ENCODE results near the gene ZNF343. TPM values are rescaled to one million over a fixed set of nuclear protein-coding genes. Genes with fewer than 3 reads are reported as not detected.
"Not testable (repeated sequence)": the region's sequence is repeated elsewhere in the genome, so short reads cannot be mapped to it uniquely, and the experiment has no call there.

ZNF343 gene
- total RNA-seq, 2 donors from 2014 or later = 4.9 to 6.1 TPM

DNA sequence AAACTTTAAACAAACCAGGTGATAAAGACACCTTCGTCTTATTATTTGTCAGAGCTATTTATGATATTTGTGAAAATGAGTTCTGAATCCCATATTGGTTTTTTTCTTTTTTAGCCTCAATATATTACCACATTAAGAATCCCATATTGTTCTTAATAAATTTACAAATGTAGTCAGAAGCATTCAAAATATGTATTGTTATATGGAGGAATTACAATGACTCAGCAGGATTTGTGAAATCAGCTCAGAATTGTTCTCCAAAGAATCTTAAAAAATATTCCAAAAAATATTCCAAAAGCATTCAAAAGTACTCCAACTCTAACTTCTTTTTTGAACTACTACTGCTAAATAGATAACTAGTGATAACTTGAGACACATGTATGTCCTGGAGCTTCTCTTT lies 6.5 kb upstream of the ZNF343 start:
- no peak for ATAC-seq
- H3K27ac Mint-ChIP-seq = no peak overlapping the region
- no peaks in the 10 kb centered on the region for H3K9me3 ChIP-seq (ENCODE audit: control insufficient read depth, low read length, poor library complexity, severe bottlenecking)
- DNase-seq = no peak
- H3K4me1 Mint-ChIP-seq = no peaks in the 10 kb centered on the region
- peaks cover 31% of the 10 kb centered on the region for H3K27me3 Mint-ChIP-seq
- H3K36me3 Mint-ChIP-seq (ENCODE audit: low read depth) = no peaks in the 10 kb centered on the region
- H3K4me3 Mint-ChIP-seq = no peak overlapping the region

GRCh38 chr20:2509794-2510193 lies 1.1 kb upstream of the ZNF343 start:
- Mint-ChIP-seq H3K4me3 (no peak overlapping the region), H3K36me3 (ENCODE audit: low read depth) (peaks cover 3% of the 10 kb centered on the region), H3K4me1 (peaks cover 12% of the 10 kb centered on the region), H3K27me3 (peaks cover 26% of the 10 kb centered on the region), H3K27ac (no peak overlapping the region)
- ATAC-seq = no peak
- H3K9me3 ChIP-seq (ENCODE audit: control insufficient read depth, low read length, poor library complexity, severe bottlenecking) = no peaks in the 10 kb centered on the region
- no peak for DNase-seq

- Mint-ChIP-seq H3K4me3 (peak overlapping the region; percentile 100), H3K27ac (peak overlapping the region; percentile 98), H3K4me1 (peaks cover 12% of the 10 kb centered on the region), H3K27me3 (peaks cover 26% of the 10 kb centered on the region), H3K36me3 (ENCODE audit: low read depth) (peaks cover 3% of the 10 kb centered on the region)
- no peaks in the 10 kb centered on the region for H3K9me3 ChIP-seq (ENCODE audit: control insufficient read depth, low read length, poor library complexity, severe bottlenecking)
- ATAC-seq (no peak), DNase-seq (no peak)
Measured at GRCh38 chr20:2509468-2509781, 710 bp upstream of the ZNF343 start.

GRCh38 chr20:2507875-2508630 lies 662 bp downstream of the ZNF343 start:
- peak overlapping the region; percentile 100 for H3K4me3 Mint-ChIP-seq
- H3K36me3 Mint-ChIP-seq (ENCODE audit: low read depth) = peaks cover 3% of the 10 kb centered on the region
- DNase-seq = no peak
- peak overlapping the region; percentile 98 for H3K27ac Mint-ChIP-seq
- H3K9me3 ChIP-seq (ENCODE audit: control insufficient read depth, low read length, poor library complexity, severe bottlenecking) = no peaks in the 10 kb centered on the region
- peaks cover 21% of the 10 kb centered on the region for H3K27me3 Mint-ChIP-seq
- H3K4me1 Mint-ChIP-seq = peaks cover 12% of the 10 kb centered on the region
- ATAC-seq = no peak

GRCh38 chr20:2507464-2507863 lies 1.3 kb downstream of the ZNF343 start:
- ATAC-seq (no peak), DNase-seq (no peak)
- H3K36me3 Mint-ChIP-seq (ENCODE audit: low read depth) = peaks cover 3% of the 10 kb centered on the region
- H3K9me3 ChIP-seq (ENCODE audit: control insufficient read depth, low read length, poor library complexity, severe bottlenecking) = no peaks in the 10 kb centered on the region
- peak overlapping the region; percentile 98 for H3K27ac Mint-ChIP-seq
- peaks cover 14% of the 10 kb centered on the region for H3K4me1 Mint-ChIP-seq
- H3K27me3 Mint-ChIP-seq = peaks cover 21% of the 10 kb centered on the region
- peak overlapping the region; percentile 100 for H3K4me3 Mint-ChIP-seq

DNA sequence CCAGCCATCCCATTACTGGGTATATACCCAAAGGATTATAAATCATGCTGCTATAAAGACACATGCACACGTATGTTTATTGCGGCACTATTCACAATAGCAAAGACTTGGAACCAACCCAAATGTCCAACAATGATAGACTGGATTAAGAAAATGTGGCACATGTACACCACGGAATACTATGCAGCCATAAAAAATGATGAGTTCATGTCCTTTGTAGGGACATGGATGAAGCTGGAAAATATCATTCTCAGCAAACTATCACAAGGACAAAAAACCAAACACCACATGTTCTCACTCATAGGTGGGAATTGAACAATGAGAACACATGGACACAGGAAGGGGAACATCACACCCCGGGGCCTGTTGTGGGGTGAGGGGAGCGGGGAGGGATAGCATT lies 2.3 kb downstream of the ZNF343 start:
- not testable (repeated sequence) for ATAC-seq

DNA sequence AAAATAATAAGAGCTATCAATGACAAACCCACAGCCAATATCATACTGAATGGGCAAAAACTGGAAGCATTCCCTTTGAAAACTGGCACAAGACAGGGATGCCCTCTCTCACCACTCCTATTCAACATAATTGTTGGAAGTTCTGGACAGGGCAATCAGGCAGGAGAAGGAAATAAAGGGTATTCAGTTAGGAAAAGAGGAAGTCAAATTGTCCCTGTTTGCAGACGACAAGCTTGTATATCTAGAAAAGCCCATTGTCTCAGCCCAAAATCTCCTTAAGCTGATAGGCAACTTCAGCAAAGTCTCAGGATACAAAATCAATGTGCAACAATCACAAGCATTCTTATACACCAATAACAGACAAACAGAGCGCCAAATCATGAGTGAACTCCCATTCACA lies 3.9 kb downstream of the ZNF343 start:
- not testable (repeated sequence) for H3K27me3 Mint-ChIP-seq; ATAC-seq; H3K27ac Mint-ChIP-seq; H3K36me3 Mint-ChIP-seq (ENCODE audit: low read depth); DNase-seq; H3K4me3 Mint-ChIP-seq; H3K9me3 ChIP-seq (ENCODE audit: control insufficient read depth, low read length, poor library complexity, severe bottlenecking)
- H3K4me1 Mint-ChIP-seq = peaks cover 14% of the 10 kb centered on the region

More for the DNA sequence above, 2.3 kb downstream of the ZNF343 start:
- Mint-ChIP-seq H3K4me1 (peaks cover 14% of the 10 kb centered on the region), H3K27me3 (peaks cover 13% of the 10 kb centered on the region)
- DNase-seq; H3K4me3 Mint-ChIP-seq; H3K36me3 Mint-ChIP-seq (ENCODE audit: low read depth); H3K27ac Mint-ChIP-seq; H3K9me3 ChIP-seq (ENCODE audit: control insufficient read depth, low read length, poor library complexity, severe bottlenecking): not testable (repeated sequence)

- ATAC-seq; H3K27ac Mint-ChIP-seq; H3K9me3 ChIP-seq (ENCODE audit: control insufficient read depth, low read length, poor library complexity, severe bottlenecking); H3K27me3 Mint-ChIP-seq; H3K4me3 Mint-ChIP-seq; DNase-seq; H3K4me1 Mint-ChIP-seq; H3K36me3 Mint-ChIP-seq (ENCODE audit: low read depth): not testable (repeated sequence)
Measured at GRCh38 chr20:2502808-2503384, 5.8 kb downstream of the ZNF343 start.

- no peak overlapping the region for H3K27ac Mint-ChIP-seq
- H3K9me3 ChIP-seq (ENCODE audit: control insufficient read depth, low read length, poor library complexity, severe bottlenecking) = no peaks in the 10 kb centered on the region
- ATAC-seq = no peak
- DNase-seq = no peak
- H3K4me3 Mint-ChIP-seq = no peak overlapping the region
- H3K4me1 Mint-ChIP-seq = peaks cover 6% of the 10 kb centered on the region
- H3K36me3 Mint-ChIP-seq (ENCODE audit: low read depth) = peaks cover 17% of the 10 kb centered on the region
- H3K27me3 Mint-ChIP-seq = no peaks in the 10 kb centered on the region
Measured at GRCh38 chr20:2485661-2486060, 23.1 kb downstream of the ZNF343 start.

DNA sequence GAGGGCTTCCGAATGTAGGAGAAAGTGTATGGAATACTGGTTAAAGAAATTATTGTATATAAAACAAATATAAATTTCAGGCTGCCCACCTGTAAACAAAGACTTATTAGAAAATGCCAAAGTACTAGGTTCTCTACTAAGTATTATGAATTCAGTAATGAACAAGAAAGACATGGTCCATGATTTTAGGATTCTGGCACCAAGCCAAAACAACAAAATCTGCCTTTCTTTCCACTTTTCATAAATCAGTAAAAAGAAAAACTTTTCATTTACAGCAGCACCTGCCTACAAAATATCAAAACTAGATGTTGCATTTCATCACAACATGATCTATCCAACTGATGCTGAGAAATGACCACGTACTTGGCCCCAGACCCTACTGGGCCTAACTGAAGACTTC lies 23.6 kb downstream of the ZNF343 start:
- no peak for ATAC-seq
- peaks cover 5% of the 10 kb centered on the region for H3K4me1 Mint-ChIP-seq
- no peak overlapping the region for H3K27ac Mint-ChIP-seq
- peaks cover 14% of the 10 kb centered on the region for H3K36me3 Mint-ChIP-seq (ENCODE audit: low read depth)
- no peak overlapping the region for H3K4me3 Mint-ChIP-seq
- H3K9me3 ChIP-seq (ENCODE audit: control insufficient read depth, low read length, poor library complexity, severe bottlenecking) = no peaks in the 10 kb centered on the region
- DNase-seq = no peak
- no peaks in the 10 kb centered on the region for H3K27me3 Mint-ChIP-seq

- Mint-ChIP-seq H3K4me1 (peaks cover 4% of the 10 kb centered on the region), H3K27ac (no peak overlapping the region), H3K36me3 (ENCODE audit: low read depth) (peaks cover 12% of the 10 kb centered on the region), H3K27me3 (no peaks in the 10 kb centered on the region), H3K4me3 (no peak overlapping the region)
- ATAC-seq (no peak), DNase-seq (no peak)
- H3K9me3 ChIP-seq (ENCODE audit: control insufficient read depth, low read length, poor library complexity, severe bottlenecking) = no peaks in the 10 kb centered on the region
Measured at GRCh38 chr20:2483504-2483903, 25.2 kb downstream of the ZNF343 start.

- H3K9me3 ChIP-seq (ENCODE audit: control insufficient read depth, low read length, poor library complexity, severe bottlenecking) = no peaks in the 10 kb centered on the region
- ATAC-seq = no peak
- H3K27me3 Mint-ChIP-seq = no peaks in the 10 kb centered on the region
- no peaks in the 10 kb centered on the region for H3K4me1 Mint-ChIP-seq
- no peak overlapping the region for H3K27ac Mint-ChIP-seq
- DNase-seq = no peak
- H3K4me3 Mint-ChIP-seq = no peak overlapping the region
- peaks cover 7% of the 10 kb centered on the region for H3K36me3 Mint-ChIP-seq (ENCODE audit: low read depth)
Measured at GRCh38 chr20:2480381-2480780, 28.3 kb downstream of the ZNF343 start.

DNA sequence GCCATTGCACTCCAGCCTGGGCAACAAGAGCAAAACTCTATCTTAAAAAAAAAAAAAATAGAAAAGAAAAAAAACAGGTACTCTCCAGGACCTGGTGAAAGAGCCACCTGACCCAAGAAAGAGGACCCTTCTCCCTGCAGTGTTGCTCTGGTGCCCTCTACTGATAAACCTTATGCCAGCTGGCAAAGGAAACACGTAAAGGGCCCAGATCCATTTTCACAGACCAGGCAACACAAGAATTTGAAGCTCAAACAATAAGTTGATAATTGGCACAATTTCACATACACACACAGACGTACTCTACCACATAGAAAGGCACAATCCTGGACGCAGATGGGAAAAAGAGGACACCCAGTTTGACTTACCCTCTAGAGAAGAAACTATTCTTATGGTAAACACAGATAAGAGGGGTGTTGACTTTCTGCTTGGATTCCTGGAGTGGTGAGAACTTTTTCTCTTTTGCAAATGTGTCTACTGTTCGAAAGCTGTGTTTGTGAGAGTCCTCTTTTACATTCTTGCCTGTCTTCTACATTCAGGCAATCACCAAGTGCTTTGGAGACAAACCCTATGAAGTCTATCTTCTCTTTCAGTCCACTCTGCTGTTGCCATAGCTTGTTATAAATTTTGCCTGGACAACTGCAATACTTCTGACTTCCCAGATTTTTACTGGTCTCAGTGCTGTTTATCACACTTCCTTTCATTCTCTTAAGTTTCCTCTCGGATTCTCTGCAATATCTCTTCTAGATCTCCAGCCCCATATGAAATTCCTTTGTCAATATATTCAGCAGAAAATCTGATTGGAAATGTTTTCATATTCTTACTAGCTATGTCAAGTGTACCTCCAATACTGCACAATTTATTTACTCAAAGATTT lies 31.7 kb downstream of the ZNF343 start:
- H3K27ac Mint-ChIP-seq = no peak overlapping the region
- H3K4me3 Mint-ChIP-seq = no peak overlapping the region
- H3K9me3 ChIP-seq (ENCODE audit: control insufficient read depth, low read length, poor library complexity, severe bottlenecking) = no peaks in the 10 kb centered on the region
- H3K4me1 Mint-ChIP-seq = no peaks in the 10 kb centered on the region
- DNase-seq (no peak), ATAC-seq (no peak)
- H3K27me3 Mint-ChIP-seq = no peaks in the 10 kb centered on the region
- no peaks in the 10 kb centered on the region for H3K36me3 Mint-ChIP-seq (ENCODE audit: low read depth)

Data from T-helper 17 cell (primary cell).